A549 treated with DMSO at 1 μM for 4 hours (cell line): ENCODE measurements around the gene ALDH7A1. TPM values are rescaled to one million over a fixed set of nuclear protein-coding genes. Genes with fewer than 3 reads are reported as not detected.

ENCODE experiments used
- total RNA-seq: library from RNA; stranded (reverse); fragments of 200-300 nt; extraction: Qiagen RNA extraction; gene quantifications from 5 replicates; pipeline ENCODE4 v1.2.3, GENCODE V29; 2022; ENCODE audit warnings: low read depth

ALDH7A1 gene
- total RNA-seq: 67.1 to 77.3 TPM (median 75.3 TPM) in 5 replicates

DNA sequence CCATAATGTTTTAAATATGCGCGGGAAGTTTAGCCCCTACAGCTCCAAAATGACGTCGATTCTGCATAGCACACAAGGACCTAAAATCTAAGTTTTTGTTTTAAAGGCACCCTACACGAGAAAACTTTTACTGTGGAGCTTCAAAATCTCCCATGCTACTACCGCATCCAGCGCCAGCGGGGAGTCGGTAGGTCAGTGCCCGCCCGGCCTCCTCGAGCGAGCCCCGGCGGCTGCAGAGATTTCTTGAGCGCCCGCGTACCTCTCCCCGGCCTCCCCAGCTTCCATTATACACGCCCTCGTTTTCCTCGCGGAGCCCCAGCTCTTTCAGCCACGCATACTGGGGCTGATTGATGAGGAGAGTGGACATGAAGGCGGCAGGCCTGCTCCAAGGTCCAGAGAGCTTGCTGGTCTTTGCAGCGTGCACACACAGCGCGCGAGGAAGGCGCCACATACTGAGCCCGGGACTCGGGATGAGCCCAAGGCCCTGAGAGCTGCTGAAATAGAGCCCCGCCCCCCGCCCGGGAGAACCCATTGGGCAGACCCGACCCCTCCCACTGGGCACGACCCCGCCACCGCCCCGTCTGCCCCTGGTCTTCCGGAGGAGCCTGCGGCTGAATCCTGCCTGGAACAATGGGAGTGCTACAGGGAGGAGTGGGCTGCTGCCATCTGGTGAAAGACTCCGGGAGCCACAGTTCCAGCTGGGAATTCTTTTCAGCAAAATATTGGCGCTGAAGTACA lies at the start of gene ALDH7A1:
Gene ALDH7A1 (minus strand): TSS at position 472 of the 738 bp plus-strand sequence. CDS start 21 bp downstream, at position 451.

DNA sequence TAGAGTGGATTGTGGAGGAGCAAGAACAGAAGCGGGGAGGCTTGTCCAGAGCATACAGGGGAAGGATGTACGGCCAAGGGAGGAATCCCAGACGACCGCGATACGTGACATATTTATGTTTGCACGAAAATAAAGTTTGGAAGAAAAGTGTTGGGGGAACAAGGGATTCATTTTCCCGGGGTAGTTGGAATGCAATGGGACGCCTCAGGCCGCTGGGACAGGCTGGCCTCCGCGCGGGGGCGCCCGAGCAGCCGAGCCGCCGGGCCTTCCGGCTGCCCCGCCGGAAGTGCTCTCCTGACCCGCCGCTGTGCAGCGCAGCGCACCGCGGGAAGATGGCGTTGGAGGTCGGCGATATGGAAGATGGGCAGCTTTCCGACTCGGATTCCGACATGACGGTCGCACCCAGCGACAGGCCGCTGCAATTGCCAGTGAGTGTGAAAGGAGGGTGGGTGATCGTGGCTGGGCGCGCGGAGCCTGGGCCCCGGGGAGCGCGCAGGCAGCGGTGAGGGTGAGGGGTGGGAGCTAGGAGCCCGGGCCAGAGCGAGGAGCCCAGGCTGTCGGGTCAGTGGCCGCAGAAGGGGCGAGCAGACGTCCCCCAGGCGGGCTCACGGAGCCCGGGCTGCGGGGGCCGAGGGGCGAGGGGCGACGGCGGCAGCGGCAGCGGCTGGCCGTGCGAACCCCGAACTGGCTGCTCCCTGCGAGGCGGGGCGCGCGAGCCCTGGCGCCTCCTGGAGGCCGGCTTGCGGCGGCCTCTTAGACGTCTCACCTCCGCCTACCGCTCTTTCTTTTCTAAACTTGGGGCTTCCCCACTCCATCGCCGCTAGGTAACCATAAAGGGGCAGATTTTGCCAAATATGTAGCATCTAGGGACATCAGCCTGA lies 5.9 kb upstream of the ALDH7A1 start, which contains the start of gene PHAX:
Gene PHAX (plus strand): TSS at position 317 of the 881 bp plus-strand sequence. CDS start 16 bp downstream, at position 333.

Other genes with a start within 250 kb of the ALDH7A1 start
- gene GRAMD2B, start 171.8 kb downstream of the ALDH7A1 start, total RNA-seq: 0.60 to 1.2 TPM (median 0.95 TPM) in 5 replicates
- 53.1 to 63.2 TPM (median 55.8 TPM) in 5 replicates for gene PHAX, start 5.7 kb upstream of the ALDH7A1 start, total RNA-seq
- 58.3 to 72.8 TPM (median 71.5 TPM) in 5 replicates for gene LMNB1, start 181.9 kb upstream of the ALDH7A1 start, total RNA-seq